Prostate gland (tissue), 2 donors: Measurements from ENCODE around the gene SH2D2A. TPM values are rescaled to one million over a fixed set of nuclear protein-coding genes. Genes with fewer than 3 reads are reported as not detected.
"Not testable (repeated sequence)": the region's sequence is repeated elsewhere in the genome, so short reads cannot be mapped to it uniquely, and the experiment has no call there.

Experiments
- DNase-seq: peaks from one replicate; pipeline ENCODE4 v3.0.0-alpha.2; 2019; ENCODE audit warnings: low spot score
- H3K27ac ChIP-seq, 2 donors: fragments of 200-600 bp; sonication (generic); 2 replicates each; pipeline ENCODE4 v1.5.1; 2017 to 2019
- H3K27me3 ChIP-seq: fragments of 200-600 bp; sonication (generic); replicated peaks from 2 replicates; pipeline ENCODE4 v1.5.1; 2019; ENCODE audit not compliant: insufficient read depth
- H3K36me3 ChIP-seq, 2 donors: fragments of 200-600 bp; sonication (generic); 1 replicate in 1 of 2; 2 replicates in 1 of 2; pipeline versions ENCODE4 v1.5.1 to v1.8.1; 2017 to 2019
- H3K4me1 ChIP-seq: fragments of 200-600 bp; sonication (generic); replicated peaks from 2 replicates; pipeline ENCODE4 v1.5.1; 2019
- H3K4me3 ChIP-seq, 2 donors: fragments of 200-600 bp; sonication (generic); 2 replicates each; pipeline ENCODE4 v1.5.1; 2017 to 2019
- H3K9me3 ChIP-seq: fragments of 200-600 bp; sonication (generic); 2 replicates; pipeline ENCODE4 v1.5.1; 2017
- POLR2A ChIP-seq: fragments of 450-650 bp; IDR thresholded peaks from one replicate; pipeline ENCODE4 v1.6.1; 2016; ENCODE audit warnings: antibody characterized with exemption, mild to moderate bottlenecking
- POLR2AphosphoS5 ChIP-seq: sonication (generic); formaldehyde crosslinking; IDR thresholded peaks from one replicate; pipeline ENCODE4 v1.6.1; 2017; ENCODE audit warnings: antibody characterized with exemption
- WGBS: methylation state at CpG from one replicate; pipeline ENCODE4 v1.1.5; 2018; 5-methylcytosine and 5-hydroxymethylcytosine counted together
- intact Hi-C: fragments of 100-400 bp; cut with DNase I; formaldehyde crosslinking; loops from one replicate; pipeline ENCODE4 v1.14.2; 2022
- total RNA-seq, 2 donors: library from RNA; depleted of rRNA; stranded (reverse); fragments of >200 nt; gene quantifications; one replicate each; pipeline ENCODE4 v1.1.0, GENCODE V29; 2016
- TF ChIP-seq, protein P1 (sequence below), 4 experiments: fragments of 200-600 bp in 2 of 4; fragments of 450-650 bp in 2 of 4; sonication (generic) in 2 of 4; IDR thresholded peaks; 1 replicate in 3 of 4; 2 replicates in 1 of 4; pipeline ENCODE4 v1.5.1; 2016 to 2019; ENCODE audit warnings: antibody characterized with exemption in 4 of 4, mild to moderate bottlenecking in 2 of 4, moderate library complexity in 2 of 4

SH2D2A gene
- total RNA-seq, 2 donors from 2014 or later, result 0.80 TPM; not detected in 1

DNA sequence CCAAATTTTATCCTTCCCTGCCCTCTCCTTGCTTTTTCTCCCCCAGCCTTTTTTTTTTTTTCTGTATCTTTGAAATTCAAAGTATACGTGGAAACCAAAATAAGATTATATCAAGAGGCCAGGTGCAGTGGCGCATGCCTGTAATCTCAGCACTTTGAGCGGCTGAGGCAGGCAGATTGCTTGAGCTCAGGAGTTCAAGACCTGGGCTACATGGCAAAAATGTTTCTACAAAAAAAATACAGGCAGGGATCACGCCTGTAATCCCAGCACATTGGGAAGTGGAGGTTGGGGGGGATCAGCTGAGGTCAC is 55.9 kb downstream of the SH2D2A start:
- Histone ChIP-seq H3K4me3 (no peak overlapping the region), H3K4me1 (no peaks in the 10 kb centered on the region), H3K27ac (no peak overlapping the region), H3K27me3 (no peaks in the 10 kb centered on the region), H3K9me3 (no peaks in the 10 kb centered on the region), H3K36me3 (no peaks in the 10 kb centered on the region)
- 72% methylated on average over 4 of the region's 4 CpGs for WGBS
- no peak for DNase-seq
- TF ChIP-seq POLR2A, result no peak
- TF ChIP-seq, protein P1, sequence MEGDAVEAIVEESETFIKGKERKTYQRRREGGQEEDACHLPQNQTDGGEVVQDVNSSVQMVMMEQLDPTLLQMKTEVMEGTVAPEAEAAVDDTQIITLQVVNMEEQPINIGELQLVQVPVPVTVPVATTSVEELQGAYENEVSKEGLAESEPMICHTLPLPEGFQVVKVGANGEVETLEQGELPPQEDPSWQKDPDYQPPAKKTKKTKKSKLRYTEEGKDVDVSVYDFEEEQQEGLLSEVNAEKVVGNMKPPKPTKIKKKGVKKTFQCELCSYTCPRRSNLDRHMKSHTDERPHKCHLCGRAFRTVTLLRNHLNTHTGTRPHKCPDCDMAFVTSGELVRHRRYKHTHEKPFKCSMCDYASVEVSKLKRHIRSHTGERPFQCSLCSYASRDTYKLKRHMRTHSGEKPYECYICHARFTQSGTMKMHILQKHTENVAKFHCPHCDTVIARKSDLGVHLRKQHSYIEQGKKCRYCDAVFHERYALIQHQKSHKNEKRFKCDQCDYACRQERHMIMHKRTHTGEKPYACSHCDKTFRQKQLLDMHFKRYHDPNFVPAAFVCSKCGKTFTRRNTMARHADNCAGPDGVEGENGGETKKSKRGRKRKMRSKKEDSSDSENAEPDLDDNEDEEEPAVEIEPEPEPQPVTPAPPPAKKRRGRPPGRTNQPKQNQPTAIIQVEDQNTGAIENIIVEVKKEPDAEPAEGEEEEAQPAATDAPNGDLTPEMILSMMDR (IDR thresholded peaks at IDR 0.05), result no peak
- no peak for TF ChIP-seq POLR2AphosphoS5
- intact Hi-C loops, result no loop called here

DNA sequence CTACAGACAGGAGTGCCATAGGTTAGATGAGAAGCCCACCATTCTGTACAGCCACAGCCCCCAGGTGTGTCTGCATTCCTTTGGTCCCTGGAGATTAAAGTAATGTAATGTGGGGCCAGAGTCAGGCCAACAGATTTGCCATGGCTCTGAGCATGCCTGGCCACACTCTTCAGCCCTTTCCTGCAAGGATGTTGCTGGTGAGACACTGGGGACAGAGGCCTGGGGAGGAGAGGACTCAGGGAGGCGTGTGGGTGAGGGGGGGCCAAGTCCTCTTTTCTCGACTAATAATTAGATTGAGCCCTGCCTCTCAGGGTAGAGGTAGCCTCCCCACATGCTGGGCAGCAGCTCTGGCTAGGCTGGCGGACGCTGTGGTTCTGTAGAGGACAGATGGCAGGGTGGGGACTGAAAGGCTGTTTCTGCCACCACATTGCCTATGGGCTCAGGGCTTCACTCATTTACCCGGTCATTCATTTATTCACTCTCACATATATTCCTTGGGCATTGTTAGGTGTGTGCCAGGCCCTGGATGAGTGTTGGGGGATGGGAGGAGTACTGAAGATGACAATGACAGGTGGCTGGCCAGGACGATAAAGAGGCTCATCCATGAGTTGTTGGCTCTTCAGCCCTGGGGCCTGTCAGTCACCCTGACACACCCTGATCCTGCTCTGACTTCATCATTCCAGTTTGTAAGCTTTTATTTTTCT is 56.4 kb downstream of the SH2D2A start:
- Histone ChIP-seq H3K27me3 (no peaks in the 10 kb centered on the region), H3K4me3 (no peak overlapping the region), H3K36me3 (no peaks in the 10 kb centered on the region), H3K27ac (no peak overlapping the region), H3K9me3 (no peaks in the 10 kb centered on the region), H3K4me1 (no peaks in the 10 kb centered on the region)
- 66% methylated on average over 6 of the region's 6 CpGs for WGBS
- DNase-seq, result no peak
- TF ChIP-seq, protein P1 (IDR thresholded peaks at IDR 0.05), result no peak
- no peak for TF ChIP-seq POLR2A
- no peak for TF ChIP-seq POLR2AphosphoS5
- intact Hi-C loops, result no loop called here

DNA sequence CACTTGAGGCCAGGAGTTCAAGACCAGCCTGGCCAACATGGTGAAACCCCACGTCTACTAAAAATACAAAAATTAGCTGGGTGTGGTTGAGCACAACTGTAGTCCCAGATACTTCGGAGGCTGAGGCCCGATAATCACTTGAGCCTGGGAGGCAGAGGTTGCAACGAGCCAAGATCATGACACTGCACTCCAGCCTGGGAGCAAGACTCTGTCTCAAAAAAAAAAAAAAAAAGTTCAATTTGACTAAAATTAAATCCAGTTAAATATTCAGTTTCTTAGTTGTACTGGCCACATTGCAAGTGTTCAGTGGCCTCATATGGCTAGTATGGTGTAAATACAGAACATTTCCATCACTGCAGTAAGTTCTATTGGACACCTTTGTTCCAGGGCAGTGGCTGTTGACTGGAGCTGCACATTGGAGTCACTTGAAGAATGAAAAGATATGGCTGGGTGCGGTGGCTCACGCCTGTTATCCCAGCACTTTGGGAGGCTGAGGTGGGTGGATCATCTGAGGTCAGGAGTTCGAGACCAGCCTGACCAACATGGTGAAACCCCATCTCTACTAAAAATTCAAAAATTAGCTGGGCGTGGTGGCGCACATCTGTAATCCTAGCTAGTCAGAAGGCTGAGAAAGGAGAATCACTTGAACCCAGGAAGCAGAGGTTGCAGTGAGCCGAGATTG is 58.9 kb downstream of the SH2D2A start:
- DNase-seq, H3K9me3 ChIP-seq, H3K27ac ChIP-seq, intact Hi-C loops, H3K27me3 ChIP-seq, H3K4me1 ChIP-seq, H3K4me3 ChIP-seq, H3K36me3 ChIP-seq: not testable (repeated sequence)
- WGBS, result 97% methylated on average over 10 of the region's 10 CpGs

DNA sequence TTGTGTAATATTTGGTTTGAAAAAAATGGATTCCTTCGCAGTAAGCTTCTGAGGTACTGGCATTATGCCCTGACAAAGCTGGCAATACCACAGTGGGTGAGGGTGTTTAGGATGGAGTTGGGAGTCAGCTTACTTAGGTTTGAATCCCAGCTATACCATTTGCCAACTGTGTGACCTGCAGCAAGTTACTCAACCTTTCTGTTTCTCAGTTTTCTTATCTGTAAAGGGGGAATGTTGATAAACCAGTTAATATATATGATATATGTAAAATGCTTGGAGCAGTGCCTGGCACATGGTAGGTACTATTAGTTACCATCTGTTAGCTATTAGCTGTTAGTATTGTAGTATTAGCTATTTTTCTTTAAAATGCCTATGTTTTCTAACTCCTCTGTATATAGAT is 60.3 kb downstream of the SH2D2A start:
- Histone ChIP-seq H3K27ac (no peak overlapping the region), H3K36me3 (no peaks in the 10 kb centered on the region), H3K9me3 (no peaks in the 10 kb centered on the region), H3K4me3 (no peak overlapping the region), H3K4me1 (no peaks in the 10 kb centered on the region), H3K27me3 (no peaks in the 10 kb centered on the region)
- intact Hi-C loops, result no loop called here
- no peak for TF ChIP-seq POLR2A
- TF ChIP-seq, protein P1 (IDR thresholded peaks at IDR 0.05), result no peak
- TF ChIP-seq POLR2AphosphoS5, result no peak
- no peak for DNase-seq
- WGBS, result 95% methylated on average over 1 of the region's 1 CpG

Other genes starting within 250 kb of the SH2D2A start
- 1 to 10 TPM; 1.5 to 3.0 TPM for gene IQGAP3, start 244.3 kb downstream of the SH2D2A start, total RNA-seq
- gene TTC24, start 237.1 kb downstream of the SH2D2A start, total RNA-seq, result not detected
- gene NAXE, start 225.1 kb downstream of the SH2D2A start, total RNA-seq, result 100 to 1,000 TPM; 118 to 188 TPM
- 10 to 100 TPM; 20.9 to 27.5 TPM for gene GPATCH4, start 215.4 kb downstream of the SH2D2A start, total RNA-seq
- gene HAPLN2, start 197.4 kb downstream of the SH2D2A start, total RNA-seq, result 10 to 100 TPM in 1 of 2 donors, 1 to 10 TPM in 1; 6.1 to 10.2 TPM
- 1 to 10 TPM in 1 of 2 donors, not detected in 1; 4.9 TPM for gene BCAN, start 174.7 kb downstream of the SH2D2A start, total RNA-seq
- 10 to 100 TPM; 11.2 to 33.4 TPM for gene NES, start 139.4 kb downstream of the SH2D2A start, total RNA-seq
- 10 to 100 TPM; 27.3 to 30.8 TPM for gene CRABP2, start 111.3 kb downstream of the SH2D2A start, total RNA-seq
- 10 to 100 TPM; 62.0 to 69.5 TPM for gene METTL25B, start 88.4 kb downstream of the SH2D2A start, total RNA-seq
- gene ISG20L2, start 88.1 kb downstream of the SH2D2A start, total RNA-seq, result 10 to 100 TPM; 19.4 to 34.4 TPM
- 10 to 100 TPM; 55.0 to 67.1 TPM for gene MRPL24, start 75.8 kb downstream of the SH2D2A start, total RNA-seq
- gene HDGF, start 65.2 kb downstream of the SH2D2A start, total RNA-seq, result 100 to 1,000 TPM; 124 to 156 TPM
- gene PRCC, start 49.3 kb downstream of the SH2D2A start, total RNA-seq, result 10 to 100 TPM; 33.0 to 61.5 TPM
- gene INSRR, start 42.3 kb upstream of the SH2D2A start, total RNA-seq, result 1 to 10 TPM in 1 of 2 donors, under 1 TPM in 1; 0.18 to 3.0 TPM
- 10 to 100 TPM in 1 of 2 donors, under 1 TPM in 1; 0.59 to 31.4 TPM for gene NTRK1, start 44.0 kb upstream of the SH2D2A start, total RNA-seq
- 10 to 100 TPM in 1 of 2 donors, 1 to 10 TPM in 1; 3.6 to 20.0 TPM for gene PEAR1, start 76.9 kb upstream of the SH2D2A start, total RNA-seq
- gene LRRC71, start 103.8 kb upstream of the SH2D2A start, total RNA-seq, result 1 to 10 TPM in 1 of 2 donors, not detected in 1; 3.7 TPM
- 10 to 100 TPM; 38.3 to 92.6 TPM for gene ARHGEF11, start 228.9 kb upstream of the SH2D2A start, total RNA-seq